ENCODE measurements around the gene PDSS1. TPM values are rescaled to one million over a fixed set of nuclear protein-coding genes. Genes with fewer than 3 reads are reported as not detected.

PDSS1 gene
- total RNA-seq, 1 experiment from 2014 or later = 18.4 TPM

GRCh38 chr10:26733750-26734568, 36.5 kb downstream of the PDSS1 start:
- Histone ChIP-seq H3K27ac (ENCODE audit: insufficient read length, low read depth, low read length) (no peak overlapping the region), H3K9ac (ENCODE audit: extremely low read depth, insufficient read length, low read length) (no peak overlapping the region), H3T11ph (ENCODE audit: low read length) (no peak overlapping the region), H2BK15ac (ENCODE audit: low read depth, low read length) (no peak overlapping the region), H3K56ac (ENCODE audit: insufficient read length, low read depth, low read length) (no peak overlapping the region), H3K23me2 (ENCODE audit: insufficient read length, low read depth, low read length, poor library complexity, severe bottlenecking) (no peaks in the 10 kb centered on the region), H3K4ac (ENCODE audit: low read depth, low read length) (no peak overlapping the region), H3K23ac (ENCODE audit: insufficient read length, low read depth, low read length) (no peak overlapping the region), H3K4me1 (ENCODE audit: insufficient read depth, low read length) (no peaks in the 10 kb centered on the region), H3K9me3 (ENCODE audit: control insufficient read depth, low read depth, low read length) (no peaks in the 10 kb centered on the region), H4K20me1 (ENCODE audit: control insufficient read depth, insufficient read depth, insufficient read length) (no peaks in the 10 kb centered on the region), H4K8ac (replicated peaks; ENCODE audit: insufficient read length, low read depth, low read length) (no peak overlapping the region), H2AK5ac (ENCODE audit: insufficient read length, low read length) (no peak overlapping the region), H2BK20ac (ENCODE audit: low read depth, low read length, poor library complexity, severe bottlenecking) (no peak overlapping the region), H2BK120ac (ENCODE audit: low read depth, low read length, poor library complexity, severe bottlenecking) (no peak overlapping the region), H3K27me3 (ENCODE audit: insufficient read depth, low read length) (no peaks in the 10 kb centered on the region), H2AFZ (ENCODE audit: low read length) (no peak overlapping the region), H4K91ac (ENCODE audit: insufficient read length, low read depth, low read length) (no peak overlapping the region), H2BK5ac (ENCODE audit: insufficient read length, low read length) (no peak overlapping the region), H2BK12ac (ENCODE audit: insufficient read length, low read depth, low read length) (no peak overlapping the region), H3K14ac (ENCODE audit: insufficient read depth, low read length) (no peak overlapping the region), H3K4me2 (ENCODE audit: insufficient read depth, insufficient read length, low read length) (no peak overlapping the region), H3K79me1 (ENCODE audit: insufficient read depth, low read depth, low read length, poor library complexity, severe bottlenecking) (no peaks in the 10 kb centered on the region), H3K79me2 (ENCODE audit: insufficient read depth, low read length) (no peaks in the 10 kb centered on the region), H3K18ac (ENCODE audit: insufficient read length, low read depth, low read length) (no peak overlapping the region), H4K5ac (ENCODE audit: insufficient read length, low read depth, low read length) (no peak overlapping the region)
- Mint-ChIP-seq H3K9me3 (no peaks in the 10 kb centered on the region), H3K36me3 (ENCODE audit: insufficient read depth in 1 of 3, low read depth in 3 of 3) (peaks cover 22 to 81% (median 47%) of the 10 kb centered on the region in 3 experiments; a peak in 6 of 7 replicates), H3K4me1 (peaks cover 16 to 20% of the 10 kb centered on the region in 2 experiments), H3K4me3 (no peak overlapping the region), H3K27me3 (ENCODE audit: low read depth) (no peaks in the 10 kb centered on the region), H3K27ac (peak overlapping the region; percentile 17 to 77 (median 44); a peak in 5 of 7 replicates)
- no CpG with 5 or more reads among the region's 14 CpGs for WGBS (ENCODE audit: extremely low coverage, insufficient read length, low lambda C conversion rate)
- DNase-seq = no peak
- no peak for TF ChIP-seq CTCF (conservative IDR thresholded peaks at IDR 0.05)
